Activated T-helper 2 cell treated with anti-CD3 and anti-CD28 coated beads, Interferon-gamma antibody, Interleukin-2, Interleukin-4, amounts not matched to agents 10 μg/mL and 5 μg/mL and 100 μg/mL, durations not matched to agents 14 hours and 24 hours and 36 hours (primary cell): ENCODE results near the gene SLC2A4. TPM values are rescaled to one million over a fixed set of nuclear protein-coding genes. Genes with fewer than 3 reads are reported as not detected.
"Not testable (repeated sequence)": the region's sequence is repeated elsewhere in the genome, so short reads cannot be mapped to it uniquely, and the experiment has no call there.

Experiments used
- DNase-seq: peaks from one replicate; pipeline ENCODE4 v3.0.0; 2021; ENCODE audit warnings: low spot score
- H3K27ac Mint-ChIP-seq: one replicate; pipeline ENCODE4 v1.8.0; 2021; ENCODE audit warnings: mixed read lengths
- H3K27me3 Mint-ChIP-seq: one replicate; pipeline ENCODE4 v1.8.0; 2021; ENCODE audit warnings: low read depth, mixed read lengths
- H3K36me3 Mint-ChIP-seq: one replicate; pipeline ENCODE4 v1.8.0; 2021; ENCODE audit warnings: low read depth, mixed read lengths
- H3K4me1 Mint-ChIP-seq: one replicate; pipeline ENCODE4 v1.8.0; 2021; ENCODE audit warnings: low read depth, mixed read lengths
- H3K4me3 Mint-ChIP-seq: one replicate; pipeline ENCODE4 v1.8.0; 2021; ENCODE audit warnings: low read depth, mild to moderate bottlenecking, moderate library complexity, mixed read lengths
- H3K9me3 Mint-ChIP-seq: one replicate; pipeline ENCODE4 v1.8.0; 2021; ENCODE audit warnings: mixed read lengths
- intact Hi-C: fragments of 100-400 bp; cut with micrococcal nuclease; formaldehyde crosslinking; loops from one replicate; pipeline ENCODE4 v1.15.1; 2023
- total RNA-seq: library from RNA; stranded (reverse); gene quantifications from 2 replicates; pipeline ENCODE4 v1.2.3, GENCODE V29; 2022

The SLC2A4 gene
- total RNA-seq, 1 donor from 2014 or later = 0.25 TPM

- no peak for DNase-seq
- H3K4me3 Mint-ChIP-seq = peak overlapping the region; percentile 98
- intact Hi-C loops = no loop called here
- H3K4me1 Mint-ChIP-seq = peaks cover 42% of the 10 kb centered on the region
- no peaks in the 10 kb centered on the region for H3K27me3 Mint-ChIP-seq
- H3K36me3 Mint-ChIP-seq = peaks cover 64% of the 10 kb centered on the region
- H3K27ac Mint-ChIP-seq = peak overlapping the region; percentile 5
- H3K9me3 Mint-ChIP-seq = no peaks in the 10 kb centered on the region
These were observed 41.1 kb upstream of the SLC2A4 start for GRCh38 chr17:7240375-7240774.

- peaks cover 62% of the 10 kb centered on the region for H3K36me3 Mint-ChIP-seq
- no peaks in the 10 kb centered on the region for H3K9me3 Mint-ChIP-seq
- peak overlapping the region; percentile 95 for H3K27ac Mint-ChIP-seq
- H3K4me3 Mint-ChIP-seq = peak overlapping the region; percentile 98
- DNase-seq = no peak
- H3K27me3 Mint-ChIP-seq = no peaks in the 10 kb centered on the region
- H3K4me1 Mint-ChIP-seq = peaks cover 34% of the 10 kb centered on the region
- intact Hi-C loops = no loop called here
These were observed 40.3 kb upstream of the SLC2A4 start for GRCh38 chr17:7241090-7241733.

GRCh38 chr17:7241783-7242716 is 39.5 kb upstream of the SLC2A4 start, which contains the start of gene GABARAP:
Gene GABARAP, minus strand, starts transcription at chr17:7242449. Its CDS starts 119 bp downstream, at chr17:7242330.
- peak; percentile 88 for DNase-seq
- peaks cover 62% of the 10 kb centered on the region for H3K36me3 Mint-ChIP-seq
- H3K27me3 Mint-ChIP-seq = no peaks in the 10 kb centered on the region
- peaks cover 32% of the 10 kb centered on the region for H3K4me1 Mint-ChIP-seq
- no peaks in the 10 kb centered on the region for H3K9me3 Mint-ChIP-seq
- H3K4me3 Mint-ChIP-seq = peak within 1 kb of the TSS; percentile 98
- intact Hi-C loops = loop anchor here (1.0 to 2.0 kb wide), 3 partner anchors 10 to 65 kb away; partner anchors contain the start of genes EIF5A, ELP5 and SLC2A4
- peak within 1 kb of the TSS; percentile 95 for H3K27ac Mint-ChIP-seq

DNA sequence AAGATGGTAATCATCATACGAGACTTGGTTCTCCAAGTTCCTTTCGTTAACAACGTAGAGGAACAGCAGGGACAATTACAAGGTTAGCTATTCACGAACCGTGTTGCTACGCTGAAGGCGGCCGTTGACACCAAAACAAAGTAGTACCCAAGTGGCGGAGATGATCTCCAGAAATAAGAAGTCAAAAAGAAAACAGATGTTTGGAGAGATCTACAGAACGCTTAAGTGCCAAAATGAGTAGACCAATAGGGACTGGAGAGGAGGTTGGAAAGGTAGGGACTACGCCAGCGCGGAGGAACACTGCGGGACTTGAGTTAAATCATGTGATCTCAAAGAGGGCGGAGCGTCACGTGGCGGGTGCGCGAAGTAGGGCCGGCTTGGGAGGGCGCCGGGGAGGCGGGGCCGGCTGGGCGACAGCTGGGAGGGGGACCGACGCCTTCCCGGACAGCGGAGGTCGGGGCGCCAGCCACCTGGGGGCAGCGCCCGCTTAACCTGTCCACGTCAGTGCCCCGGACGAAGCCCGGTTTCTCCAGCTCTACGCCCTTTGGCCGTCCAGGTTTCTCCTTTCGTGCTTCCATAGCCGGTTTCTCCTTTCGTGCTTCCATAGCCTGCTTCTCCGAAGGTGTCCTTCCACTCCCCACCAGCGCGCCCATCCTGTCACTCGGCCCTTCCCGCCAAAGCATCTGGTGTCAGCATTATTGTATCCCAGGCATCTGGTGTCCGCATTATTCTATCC is 38.6 kb upstream of the SLC2A4 start:
- Mint-ChIP-seq H3K27ac (peak overlapping the region; percentile 95), H3K36me3 (peaks cover 58% of the 10 kb centered on the region), H3K4me3 (peak overlapping the region; percentile 98), H3K4me1 (peaks cover 29% of the 10 kb centered on the region), H3K9me3 (no peaks in the 10 kb centered on the region), H3K27me3 (no peaks in the 10 kb centered on the region)
- peak; percentile 92 for DNase-seq
- intact Hi-C loops = loop anchor here (1.0 to 2.0 kb wide), 3 partner anchors 9 to 64 kb away; partner anchors contain the start of genes EIF5A, ELP5 and SLC2A4

DNA sequence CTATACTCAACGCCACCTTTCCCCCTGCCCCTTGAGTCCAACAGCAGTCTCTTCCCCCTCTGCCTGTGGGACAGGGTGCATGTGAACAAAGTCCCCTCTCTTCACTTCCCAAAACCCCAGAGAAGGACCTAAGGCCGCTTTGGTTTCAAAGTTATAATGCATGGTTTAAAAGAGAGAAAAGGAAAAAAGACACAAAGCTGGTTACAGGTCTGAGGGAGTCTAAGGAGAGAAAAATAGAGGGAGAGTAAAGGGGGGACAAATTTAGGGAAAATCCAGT is 38.1 kb upstream of the SLC2A4 start:
- H3K27me3 Mint-ChIP-seq = no peaks in the 10 kb centered on the region
- H3K36me3 Mint-ChIP-seq = peaks cover 59% of the 10 kb centered on the region
- H3K27ac Mint-ChIP-seq = peak overlapping the region; percentile 28
- intact Hi-C loops = loop anchor here (2.0 kb wide), 2 partner anchors 37 to 63 kb away; partner anchors contain the start of genes EIF5A and SLC2A4
- no peaks in the 10 kb centered on the region for H3K9me3 Mint-ChIP-seq
- H3K4me3 Mint-ChIP-seq = peak overlapping the region; percentile 76
- no peak for DNase-seq
- peaks cover 29% of the 10 kb centered on the region for H3K4me1 Mint-ChIP-seq

DNA sequence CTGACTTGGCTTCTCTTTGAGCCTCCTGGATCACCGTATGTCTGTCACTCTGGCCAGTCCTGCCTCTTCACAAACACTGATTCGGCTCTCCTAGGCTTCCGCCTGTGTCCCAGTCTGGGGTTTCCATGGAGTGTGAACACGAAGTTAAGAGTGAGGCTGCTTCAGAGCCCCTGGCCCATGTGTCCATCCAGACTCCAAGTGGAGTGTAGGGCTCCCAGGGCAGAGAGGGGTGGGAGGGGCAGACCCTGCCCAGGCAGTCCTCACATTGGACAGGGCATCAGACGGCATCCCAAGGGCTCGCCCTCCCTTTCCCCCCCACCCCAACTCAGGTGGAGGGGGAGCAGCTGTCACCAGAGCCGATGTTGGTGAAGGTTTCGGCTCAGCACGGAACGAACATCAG is 37.7 kb upstream of the SLC2A4 start:
- H3K4me1 Mint-ChIP-seq = peaks cover 32% of the 10 kb centered on the region
- H3K9me3 Mint-ChIP-seq, DNase-seq, H3K4me3 Mint-ChIP-seq, H3K27me3 Mint-ChIP-seq, H3K27ac Mint-ChIP-seq: not testable (repeated sequence)
- intact Hi-C loops = loop anchor here (2.0 kb wide), 2 partner anchors 37 to 63 kb away; partner anchors contain the start of genes EIF5A and SLC2A4
- peaks cover 59% of the 10 kb centered on the region for H3K36me3 Mint-ChIP-seq

- H3K27ac Mint-ChIP-seq = no peak overlapping the region
- no peak for DNase-seq
- peaks cover 30% of the 10 kb centered on the region for H3K4me1 Mint-ChIP-seq
- no peaks in the 10 kb centered on the region for H3K9me3 Mint-ChIP-seq
- H3K36me3 Mint-ChIP-seq = peaks cover 53% of the 10 kb centered on the region
- no peak overlapping the region for H3K4me3 Mint-ChIP-seq
- intact Hi-C loops = no loop called here
- no peaks in the 10 kb centered on the region for H3K27me3 Mint-ChIP-seq
These were observed 34.7 kb upstream of the SLC2A4 start for GRCh38 chr17:7246779-7247178.

GRCh38 chr17:7248796-7249195 is 32.7 kb upstream of the SLC2A4 start:
- H3K36me3 Mint-ChIP-seq = peaks cover 53% of the 10 kb centered on the region
- H3K4me3 Mint-ChIP-seq = peak overlapping the region; percentile 92
- H3K9me3 Mint-ChIP-seq = no peaks in the 10 kb centered on the region
- no peak for DNase-seq
- H3K27me3 Mint-ChIP-seq = no peaks in the 10 kb centered on the region
- no peak overlapping the region for H3K27ac Mint-ChIP-seq
- intact Hi-C loops = no loop called here
- peaks cover 29% of the 10 kb centered on the region for H3K4me1 Mint-ChIP-seq

- Mint-ChIP-seq H3K27me3 (no peaks in the 10 kb centered on the region), H3K4me1 (peaks cover 31% of the 10 kb centered on the region), H3K4me3 (peak overlapping the region; percentile 92), H3K27ac (peak overlapping the region; percentile 10), H3K36me3 (peaks cover 56% of the 10 kb centered on the region), H3K9me3 (no peaks in the 10 kb centered on the region)
- intact Hi-C loops = no loop called here
- DNase-seq = no peak
These were observed 32.3 kb upstream of the SLC2A4 start for GRCh38 chr17:7249214-7249613.

GRCh38 chr17:7249830-7250229 is 31.7 kb upstream of the SLC2A4 start:
- Mint-ChIP-seq H3K36me3 (peaks cover 56% of the 10 kb centered on the region), H3K4me3 (peak overlapping the region; percentile 92), H3K9me3 (no peaks in the 10 kb centered on the region), H3K4me1 (peaks cover 35% of the 10 kb centered on the region), H3K27me3 (no peaks in the 10 kb centered on the region), H3K27ac (no peak overlapping the region)
- no peak for DNase-seq
- intact Hi-C loops = no loop called here

DNA sequence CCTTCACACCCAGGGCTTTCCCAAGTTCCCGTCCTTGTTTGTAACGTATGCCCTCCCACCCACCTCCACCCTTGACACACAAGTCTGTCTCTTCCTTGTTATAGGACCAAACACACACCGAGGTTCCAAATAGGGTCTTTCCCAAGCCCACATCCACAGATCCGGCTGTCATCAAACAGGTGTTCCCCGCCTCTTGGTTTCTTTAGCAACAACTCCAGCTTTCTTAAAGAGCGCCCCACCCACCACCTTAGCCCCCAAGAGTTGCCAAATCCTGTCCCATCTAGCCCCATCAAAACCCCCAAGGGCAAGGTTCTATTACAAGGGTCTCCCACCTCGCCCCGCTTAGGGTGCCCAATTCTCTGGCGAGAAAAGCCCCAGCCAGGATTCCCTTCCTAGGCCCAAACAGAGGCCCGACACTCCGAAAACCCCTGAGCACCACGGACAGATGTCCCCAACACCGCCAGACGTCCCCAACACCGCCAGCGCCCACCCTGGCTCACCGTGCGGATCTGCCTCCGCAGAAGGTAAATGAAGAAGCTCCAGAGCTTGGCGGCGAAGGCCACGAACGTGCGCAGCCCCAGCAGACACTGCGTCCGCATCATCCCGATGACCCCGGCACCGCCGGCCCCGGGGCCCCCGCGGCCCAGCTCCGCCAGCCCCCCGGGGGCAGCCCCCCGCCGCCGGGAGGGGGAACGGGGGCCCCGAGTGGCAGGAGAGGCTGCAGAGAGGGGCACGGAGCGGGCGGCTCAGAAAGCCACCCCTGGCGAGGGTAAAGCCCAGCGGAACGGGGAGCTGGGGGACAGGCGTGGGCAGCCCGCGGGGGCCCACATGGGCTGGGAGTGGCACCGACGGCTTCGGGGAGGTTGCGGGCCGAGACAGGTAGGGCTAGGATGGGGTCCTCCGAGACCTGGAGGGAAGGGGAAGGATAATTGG is 30.6 kb upstream of the SLC2A4 start:
- Mint-ChIP-seq H3K36me3 (peaks cover 54% of the 10 kb centered on the region), H3K27ac (peak overlapping the region; percentile 87), H3K4me3 (peak overlapping the region; percentile 92), H3K4me1 (peaks cover 36% of the 10 kb centered on the region), H3K27me3 (no peaks in the 10 kb centered on the region), H3K9me3 (no peaks in the 10 kb centered on the region)
- DNase-seq = no peak
- intact Hi-C loops = no loop called here
